Effector memory CD8-positive, alpha-beta T cell (primary cell): Measurements from ENCODE around the gene MAPT.

ENCODE experiments used
- ATAC-seq: fragments of 150-1000 bp; cut with Tn5 transposase; replicated peaks from 2 replicates; pipeline ENCODE4 v1.10.0; 2021; ENCODE audit warnings: mild to moderate bottlenecking, moderate library complexity
- DNase-seq, 3 experiments: peaks; one replicate each; pipeline ENCODE4 v3.0.0; 2021
- H3K27ac Mint-ChIP-seq, 2 donors: one replicate each; pipeline ENCODE4 v1.8.0; 2022; ENCODE audit warnings: mild to moderate bottlenecking in 2 of 2, mixed read lengths in 2 of 2, moderate library complexity in 2 of 2
- H3K27me3 Mint-ChIP-seq, 2 donors: one replicate each; pipeline ENCODE4 v1.8.0; 2022; ENCODE audit warnings: mixed read lengths in 2 of 2
- H3K36me3 Mint-ChIP-seq: one replicate; pipeline ENCODE4 v1.8.0; 2022; ENCODE audit warnings: mild to moderate bottlenecking, moderate library complexity, mixed read lengths; ENCODE audit not compliant: insufficient read depth
- H3K4me1 Mint-ChIP-seq, 2 donors: one replicate each; pipeline ENCODE4 v1.8.0; 2022; ENCODE audit warnings: low read depth in 2 of 2, mixed read lengths in 2 of 2
- H3K4me3 Mint-ChIP-seq, 2 donors: one replicate each; pipeline ENCODE4 v1.8.0; 2022; ENCODE audit warnings: mild to moderate bottlenecking in 2 of 2, mixed read lengths in 2 of 2, moderate library complexity in 2 of 2
- H3K9me3 Mint-ChIP-seq, 2 donors: one replicate each; pipeline ENCODE4 v1.8.0; 2022; ENCODE audit warnings: mixed read lengths in 2 of 2
- total RNA-seq, 9 experiments: gene quantifications; one replicate each; lab custom pipeline; 2026; lab: John Stamatoyannopoulos, UW

The MAPT gene
- 0 to 2.6 (median 1.4) reads per million in 9 experiments for total RNA-seq

DNA sequence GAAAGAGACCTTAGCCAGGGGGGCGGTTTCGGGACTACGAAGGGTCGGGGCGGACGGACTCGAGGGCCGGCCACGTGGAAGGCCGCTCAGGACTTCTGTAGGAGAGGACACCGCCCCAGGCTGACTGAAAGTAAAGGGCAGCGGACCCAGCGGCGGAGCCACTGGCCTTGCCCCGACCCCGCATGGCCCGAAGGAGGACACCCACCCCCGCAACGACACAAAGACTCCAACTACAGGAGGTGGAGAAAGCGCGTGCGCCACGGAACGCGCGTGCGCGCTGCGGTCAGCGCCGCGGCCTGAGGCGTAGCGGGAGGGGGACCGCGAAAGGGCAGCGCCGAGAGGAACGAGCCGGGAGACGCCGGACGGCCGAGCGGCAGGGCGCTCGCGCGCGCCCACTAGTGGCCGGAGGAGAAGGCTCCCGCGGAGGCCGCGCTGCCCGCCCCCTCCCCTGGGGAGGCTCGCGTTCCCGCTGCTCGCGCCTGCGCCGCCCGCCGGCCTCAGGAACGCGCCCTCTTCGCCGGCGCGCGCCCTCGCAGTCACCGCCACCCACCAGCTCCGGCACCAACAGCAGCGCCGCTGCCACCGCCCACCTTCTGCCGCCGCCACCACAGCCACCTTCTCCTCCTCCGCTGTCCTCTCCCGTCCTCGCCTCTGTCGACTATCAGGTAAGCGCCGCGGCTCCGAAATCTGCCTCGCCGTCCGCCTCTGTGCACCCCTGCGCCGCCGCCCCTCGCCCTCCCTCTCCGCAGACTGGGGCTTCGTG, at the start of gene MAPT:
MAPT (plus strand) TSS at position 533 of the 763 bp plus-strand sequence. CDS start 67,784 bp downstream, outside the sequence.
- H3K27ac Mint-ChIP-seq: peak within 1 kb of the TSS; percentile 35 to 71
- peaks cover 19 to 26% of the 10 kb centered on the region in 2 donors for H3K27me3 Mint-ChIP-seq
- peaks cover 12% of the 10 kb centered on the region for H3K36me3 Mint-ChIP-seq
- peak within 1 kb of the TSS; percentile 82 to 88 for H3K4me3 Mint-ChIP-seq
- H3K9me3 Mint-ChIP-seq: no peaks in the 10 kb centered on the region
- ATAC-seq: peak; percentile 87
- DNase-seq: peak; percentile 70 to 82 (median 74)
- H3K4me1 Mint-ChIP-seq: peaks cover 4 to 15% of the 10 kb centered on the region in 2 donors

DNA sequence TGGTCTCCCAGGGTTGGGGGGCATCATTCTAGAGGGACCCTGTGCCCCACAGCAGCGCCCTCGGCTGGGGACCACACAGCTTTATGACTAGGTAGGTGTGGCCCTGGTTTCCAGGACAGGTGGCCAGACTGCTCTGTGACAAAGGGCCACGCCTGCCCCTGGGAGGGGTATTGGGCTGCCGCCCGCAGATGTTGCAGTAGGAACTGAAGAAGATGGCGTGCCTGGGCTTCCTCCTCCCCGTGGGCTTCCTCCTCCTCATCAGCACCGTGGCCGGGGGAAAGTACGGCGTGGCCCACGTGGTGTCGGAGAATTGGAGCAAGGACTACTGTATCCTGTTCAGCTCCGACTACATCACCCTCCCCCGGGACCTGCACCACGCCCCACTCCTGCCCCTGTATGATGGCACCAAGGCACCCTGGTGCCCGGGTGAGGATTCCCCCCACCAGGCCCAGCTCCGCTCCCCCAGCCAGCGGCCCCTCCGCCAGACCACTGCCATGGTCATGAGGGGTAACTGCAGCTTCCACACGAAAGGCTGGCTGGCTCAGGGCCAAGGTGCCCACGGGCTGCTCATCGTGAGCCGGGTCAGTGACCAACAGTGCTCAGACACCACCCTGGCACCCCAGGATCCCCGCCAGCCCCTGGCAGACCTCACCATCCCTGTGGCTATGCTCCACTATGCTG, 49.5 kb upstream of the MAPT start, which contains the start of gene SPPL2C:
SPPL2C (plus strand) TSS at position 187 of the 681 bp plus-strand sequence; CDS start at position 213, 26 bp downstream.
- Mint-ChIP-seq H3K4me1 (no peaks in the 10 kb centered on the region), H3K27ac (no peak within 1 kb of the TSS), H3K36me3 (peaks cover 3% of the 10 kb centered on the region), H3K9me3 (no peaks in the 10 kb centered on the region), H3K4me3 (no peak within 1 kb of the TSS), H3K27me3 (peaks cover 0 to 38% of the 10 kb centered on the region in 2 donors)
- no peak for ATAC-seq
- no peak for DNase-seq

DNA sequence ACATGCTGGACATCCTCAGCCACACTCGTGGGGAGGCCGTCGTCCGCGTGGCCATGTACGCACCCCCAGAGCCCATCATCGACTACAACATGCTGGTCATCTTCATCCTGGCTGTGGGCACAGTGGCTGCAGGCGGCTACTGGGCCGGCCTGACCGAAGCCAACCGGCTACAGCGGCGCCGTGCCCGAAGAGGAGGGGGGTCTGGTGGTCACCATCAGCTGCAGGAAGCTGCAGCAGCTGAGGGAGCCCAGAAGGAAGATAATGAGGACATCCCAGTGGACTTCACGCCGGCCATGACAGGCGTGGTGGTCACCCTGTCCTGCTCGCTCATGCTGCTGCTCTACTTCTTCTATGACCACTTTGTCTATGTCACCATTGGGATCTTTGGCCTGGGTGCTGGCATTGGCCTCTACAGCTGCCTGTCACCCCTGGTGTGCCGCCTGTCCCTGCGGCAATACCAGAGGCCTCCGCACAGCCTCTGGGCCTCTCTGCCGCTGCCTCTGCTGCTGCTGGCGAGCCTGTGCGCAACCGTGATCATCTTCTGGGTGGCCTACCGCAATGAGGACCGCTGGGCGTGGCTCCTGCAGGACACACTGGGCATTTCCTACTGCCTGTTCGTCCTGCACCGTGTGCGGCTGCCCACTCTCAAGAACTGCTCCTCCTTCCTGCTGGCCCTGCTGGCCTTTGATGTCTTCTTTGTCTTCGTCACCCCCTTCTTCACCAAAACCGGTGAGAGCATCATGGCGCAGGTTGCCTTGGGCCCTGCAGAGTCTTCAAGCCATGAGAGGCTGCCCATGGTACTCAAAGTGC, 48.8 kb upstream of the MAPT start:
- no peak overlapping the region for H3K27ac Mint-ChIP-seq
- DNase-seq (no peak), ATAC-seq (no peak)
- no peaks in the 10 kb centered on the region for H3K4me1 Mint-ChIP-seq
- H3K9me3 Mint-ChIP-seq: no peaks in the 10 kb centered on the region
- peaks cover 3% of the 10 kb centered on the region for H3K36me3 Mint-ChIP-seq
- H3K27me3 Mint-ChIP-seq: peaks cover 0 to 42% of the 10 kb centered on the region in 2 donors
- no peak overlapping the region for H3K4me3 Mint-ChIP-seq

DNA sequence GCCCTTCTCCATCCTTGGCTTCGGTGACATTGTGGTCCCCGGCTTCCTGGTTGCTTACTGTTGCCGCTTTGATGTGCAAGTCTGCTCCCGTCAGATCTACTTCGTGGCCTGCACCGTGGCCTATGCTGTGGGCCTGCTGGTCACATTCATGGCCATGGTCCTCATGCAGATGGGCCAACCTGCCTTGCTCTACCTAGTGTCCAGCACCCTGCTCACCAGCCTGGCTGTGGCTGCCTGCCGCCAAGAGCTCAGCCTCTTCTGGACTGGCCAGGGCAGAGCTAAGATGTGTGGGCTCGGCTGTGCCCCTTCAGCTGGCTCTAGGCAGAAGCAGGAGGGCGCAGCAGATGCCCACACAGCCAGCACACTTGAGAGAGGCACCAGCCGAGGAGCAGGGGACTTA, 48.1 kb upstream of the MAPT start:
- no peak overlapping the region for H3K4me3 Mint-ChIP-seq

DNA sequence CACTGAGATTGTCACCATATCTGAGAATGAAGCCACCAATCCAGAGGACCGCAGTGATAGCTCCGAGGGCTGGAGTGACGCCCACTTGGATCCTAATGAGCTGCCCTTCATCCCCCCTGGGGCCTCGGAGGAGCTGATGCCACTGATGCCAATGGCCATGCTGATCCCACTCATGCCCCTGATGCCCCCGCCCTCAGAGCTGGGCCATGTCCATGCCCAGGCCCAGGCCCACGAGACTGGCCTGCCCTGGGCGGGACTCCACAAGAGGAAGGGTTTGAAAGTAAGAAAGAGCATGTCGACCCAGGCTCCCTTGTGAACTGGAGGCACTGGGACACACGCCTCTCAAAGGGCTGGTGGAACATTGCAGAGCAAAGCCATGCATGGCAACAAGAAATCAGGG, 47.7 kb upstream of the MAPT start:
- Mint-ChIP-seq H3K27ac (no peak overlapping the region), H3K9me3 (no peaks in the 10 kb centered on the region), H3K27me3 (peaks cover 0 to 52% of the 10 kb centered on the region in 2 donors), H3K4me3 (no peak overlapping the region), H3K4me1 (no peaks in the 10 kb centered on the region), H3K36me3 (peaks cover 3% of the 10 kb centered on the region)
- ATAC-seq (no peak), DNase-seq (no peak)

More for the DNA sequence above, 48.1 kb upstream of the MAPT start:
- no peak for DNase-seq
- no peaks in the 10 kb centered on the region for H3K4me1 Mint-ChIP-seq
- peaks cover 3% of the 10 kb centered on the region for H3K36me3 Mint-ChIP-seq
- peaks cover 0 to 48% of the 10 kb centered on the region in 2 donors for H3K27me3 Mint-ChIP-seq
- no peak for ATAC-seq
- no peaks in the 10 kb centered on the region for H3K9me3 Mint-ChIP-seq
- H3K27ac Mint-ChIP-seq: no peak overlapping the region

DNA sequence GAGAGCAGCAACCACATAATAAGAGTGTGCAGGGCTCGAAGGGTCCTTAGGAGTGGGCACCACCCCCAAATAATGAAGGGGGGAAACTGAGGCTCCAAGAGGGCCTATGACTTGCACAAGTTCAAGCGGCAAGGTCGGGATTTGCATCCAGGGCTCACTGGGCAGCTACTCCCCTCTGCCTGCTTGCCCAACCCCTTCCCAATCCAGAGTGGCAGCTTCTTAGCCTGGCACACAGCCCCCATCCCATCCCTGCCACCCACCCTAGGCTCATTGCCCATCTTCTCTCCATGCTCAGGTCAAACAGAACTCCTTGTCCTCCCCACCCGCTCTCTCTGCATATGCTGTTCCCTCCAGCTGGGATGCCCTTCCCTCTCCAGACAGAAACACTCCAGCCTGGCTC, 47.3 kb upstream of the MAPT start:
- H3K36me3 Mint-ChIP-seq: peaks cover 3% of the 10 kb centered on the region
- ATAC-seq (no peak), DNase-seq (no peak)
- H3K27me3 Mint-ChIP-seq: peaks cover 0 to 55% of the 10 kb centered on the region in 2 donors
- H3K4me3 Mint-ChIP-seq: no peak overlapping the region
- H3K4me1 Mint-ChIP-seq: no peaks in the 10 kb centered on the region
- H3K27ac Mint-ChIP-seq: no peak overlapping the region
- H3K9me3 Mint-ChIP-seq: no peaks in the 10 kb centered on the region

DNA sequence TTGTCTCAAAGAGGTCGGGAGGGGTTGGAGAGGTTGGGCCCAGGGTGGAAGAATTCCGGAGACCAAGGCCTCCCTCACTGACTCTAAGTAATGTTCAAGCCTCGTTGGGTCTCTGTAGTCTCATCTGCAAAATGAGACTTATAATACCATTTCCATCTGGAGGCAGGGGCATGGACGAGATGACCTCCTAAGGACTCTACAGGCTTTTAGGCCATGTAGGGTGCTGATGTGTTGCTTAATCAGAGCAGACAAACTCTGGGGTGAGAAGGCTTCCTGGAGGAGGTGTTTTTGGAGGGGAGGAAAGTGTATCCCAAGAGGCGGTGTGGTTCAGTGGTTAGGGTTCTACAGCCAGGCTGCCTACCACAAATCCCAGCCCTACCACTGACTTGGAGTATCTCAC, 46.6 kb upstream of the MAPT start:
- Mint-ChIP-seq H3K4me3 (no peak overlapping the region), H3K36me3 (peaks cover 3% of the 10 kb centered on the region), H3K9me3 (no peaks in the 10 kb centered on the region), H3K27me3 (peaks cover 0 to 61% of the 10 kb centered on the region in 2 donors), H3K4me1 (no peaks in the 10 kb centered on the region), H3K27ac (no peak overlapping the region)
- DNase-seq: no peak
- ATAC-seq: no peak

DNA sequence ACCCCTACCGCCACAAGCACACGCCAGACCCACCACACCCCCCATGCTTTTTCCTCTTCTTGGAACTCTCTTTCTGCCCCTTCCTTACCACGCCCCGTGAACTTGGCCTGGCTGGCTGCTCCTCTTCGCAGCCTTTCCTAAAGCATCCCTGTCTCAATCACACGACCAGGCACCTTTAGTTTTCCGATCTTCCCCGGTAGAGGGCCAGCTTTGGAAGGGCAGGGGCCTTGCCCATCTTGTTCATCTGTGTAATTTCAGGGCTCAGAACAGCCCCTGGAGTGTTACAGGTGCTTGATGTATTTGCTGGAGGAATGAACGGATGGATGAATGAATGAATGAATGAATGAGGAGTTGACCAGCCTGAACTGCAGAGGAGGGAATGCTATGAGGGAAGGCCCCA, 45.9 kb upstream of the MAPT start:
- no peak for ATAC-seq
- Mint-ChIP-seq H3K36me3 (peaks cover 3% of the 10 kb centered on the region), H3K27me3 (peaks cover 0 to 67% of the 10 kb centered on the region in 2 donors), H3K9me3 (no peaks in the 10 kb centered on the region), H3K4me3 (no peak overlapping the region), H3K27ac (no peak overlapping the region), H3K4me1 (no peaks in the 10 kb centered on the region)
- no peak for DNase-seq

DNA sequence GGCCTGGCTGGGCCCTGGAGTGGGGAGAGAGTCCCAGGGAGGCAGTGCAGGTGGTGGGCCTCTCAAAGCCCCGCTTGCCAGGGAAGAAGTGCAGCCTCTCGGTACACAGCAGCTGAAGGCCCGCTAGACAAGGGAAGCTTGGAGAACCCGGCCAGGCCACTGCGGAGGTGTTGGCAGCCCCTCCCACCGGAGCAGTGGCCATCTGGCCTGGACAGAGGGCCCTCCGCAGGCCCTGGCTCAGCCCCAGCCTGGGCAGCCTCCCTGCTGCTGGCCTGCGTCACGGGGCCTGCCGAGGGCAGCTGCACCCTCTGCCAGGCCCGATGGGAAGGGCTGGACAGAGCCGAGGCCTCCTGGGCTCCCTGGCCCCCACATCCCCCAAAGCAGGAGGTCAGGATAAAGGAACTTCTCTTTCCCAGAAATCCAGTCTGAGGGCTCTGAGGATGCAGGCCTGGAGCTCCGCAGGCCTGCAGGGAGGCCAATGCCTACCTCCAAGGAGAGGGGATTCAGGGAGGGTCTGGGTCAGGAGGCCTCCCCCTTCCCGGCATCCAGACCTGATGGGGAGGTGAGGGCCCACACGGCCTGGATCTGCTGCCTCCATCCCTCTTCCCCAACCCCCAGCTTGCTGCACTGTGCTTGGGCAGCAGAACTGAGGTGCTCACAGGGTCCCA, 45.4 kb upstream of the MAPT start:
- DNase-seq: no peak
- no peaks in the 10 kb centered on the region for H3K9me3 Mint-ChIP-seq
- H3K27me3 Mint-ChIP-seq: peaks cover under 1 to 73% of the 10 kb centered on the region in 2 donors
- H3K27ac Mint-ChIP-seq: no peak overlapping the region
- H3K36me3 Mint-ChIP-seq: peaks cover 3% of the 10 kb centered on the region
- no peak for ATAC-seq
- H3K4me3 Mint-ChIP-seq: no peak overlapping the region
- no peaks in the 10 kb centered on the region for H3K4me1 Mint-ChIP-seq

DNA sequence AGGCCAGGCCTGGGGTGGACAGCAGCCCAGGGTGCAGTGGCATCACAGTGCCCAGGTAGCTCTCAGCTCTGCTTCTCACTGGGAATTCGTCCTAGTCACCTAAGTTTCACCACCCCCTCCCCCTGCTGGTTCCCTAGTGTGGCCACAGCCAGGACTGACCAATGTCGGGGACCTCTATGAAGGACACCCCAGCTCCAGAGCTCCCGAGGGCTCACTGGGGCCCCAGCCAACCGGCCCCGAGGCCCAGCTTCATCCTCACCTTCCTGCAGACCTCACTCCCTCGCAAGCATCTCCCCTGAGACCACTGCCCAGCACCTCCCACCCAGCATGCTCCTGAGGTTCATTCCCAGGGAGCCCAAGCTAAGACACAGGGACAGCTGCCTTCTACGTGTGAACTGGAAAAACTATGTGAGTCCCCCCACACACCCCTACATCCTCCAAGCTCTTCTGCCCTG, 44.8 kb upstream of the MAPT start:
- H3K27ac Mint-ChIP-seq: no peak overlapping the region
- no peaks in the 10 kb centered on the region for H3K4me1 Mint-ChIP-seq
- no peak for DNase-seq
- peaks cover 6 to 79% of the 10 kb centered on the region in 2 donors for H3K27me3 Mint-ChIP-seq
- H3K9me3 Mint-ChIP-seq: no peaks in the 10 kb centered on the region
- H3K4me3 Mint-ChIP-seq: no peak overlapping the region
- H3K36me3 Mint-ChIP-seq: peaks cover 3% of the 10 kb centered on the region
- ATAC-seq: no peak

DNA sequence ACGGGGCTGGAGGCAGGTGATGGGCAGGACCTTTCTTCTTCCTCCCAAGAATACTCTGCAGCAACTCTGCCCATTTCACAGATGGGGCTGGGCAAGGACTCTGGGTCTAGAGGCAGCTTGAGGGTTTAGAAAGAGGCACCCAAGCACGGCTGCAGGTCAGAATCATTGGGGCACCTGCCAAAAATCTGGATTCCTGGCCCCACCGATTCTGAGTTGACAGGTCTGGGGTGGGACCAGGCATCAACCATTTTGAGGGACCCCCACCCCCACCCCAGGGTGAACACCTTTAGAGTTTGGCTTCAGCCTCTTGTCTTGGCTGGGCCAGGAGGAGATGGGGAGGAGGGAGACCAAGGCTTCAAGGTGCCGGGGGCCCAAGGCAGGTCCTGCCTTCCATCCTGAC, 44.3 kb upstream of the MAPT start:
- ATAC-seq (no peak), DNase-seq (no peak)
- no peaks in the 10 kb centered on the region for H3K4me1 Mint-ChIP-seq
- peaks cover 11 to 83% of the 10 kb centered on the region in 2 donors for H3K27me3 Mint-ChIP-seq
- no peak overlapping the region for H3K27ac Mint-ChIP-seq
- H3K4me3 Mint-ChIP-seq: no peak overlapping the region
- peaks cover 3% of the 10 kb centered on the region for H3K36me3 Mint-ChIP-seq
- no peaks in the 10 kb centered on the region for H3K9me3 Mint-ChIP-seq

DNA sequence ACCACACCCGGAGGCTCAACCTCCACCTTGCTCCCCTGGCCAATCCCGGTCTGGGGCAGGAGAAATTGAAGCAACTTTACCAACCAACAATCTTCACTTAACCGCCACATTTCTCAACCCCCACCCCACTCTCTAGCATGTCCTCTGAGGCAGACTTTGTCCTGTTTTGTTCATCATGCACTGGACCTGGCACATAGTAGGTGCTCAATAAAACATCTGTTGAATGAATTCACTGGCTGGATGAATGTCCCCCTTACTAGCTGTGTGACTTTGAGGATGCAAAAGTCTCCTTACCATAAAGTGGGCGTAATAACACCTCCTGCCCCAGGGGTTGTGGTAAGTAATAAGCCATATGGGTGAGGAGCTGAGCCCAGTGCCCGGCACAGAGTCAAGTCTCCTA, 43.9 kb upstream of the MAPT start:
- H3K4me3 Mint-ChIP-seq: no peak overlapping the region
- peaks cover 3% of the 10 kb centered on the region for H3K36me3 Mint-ChIP-seq
- H3K9me3 Mint-ChIP-seq: no peaks in the 10 kb centered on the region
- DNase-seq: no peak
- no peaks in the 10 kb centered on the region for H3K4me1 Mint-ChIP-seq
- ATAC-seq: no peak
- peaks cover 11 to 88% of the 10 kb centered on the region in 2 donors for H3K27me3 Mint-ChIP-seq
- no peak overlapping the region for H3K27ac Mint-ChIP-seq

DNA sequence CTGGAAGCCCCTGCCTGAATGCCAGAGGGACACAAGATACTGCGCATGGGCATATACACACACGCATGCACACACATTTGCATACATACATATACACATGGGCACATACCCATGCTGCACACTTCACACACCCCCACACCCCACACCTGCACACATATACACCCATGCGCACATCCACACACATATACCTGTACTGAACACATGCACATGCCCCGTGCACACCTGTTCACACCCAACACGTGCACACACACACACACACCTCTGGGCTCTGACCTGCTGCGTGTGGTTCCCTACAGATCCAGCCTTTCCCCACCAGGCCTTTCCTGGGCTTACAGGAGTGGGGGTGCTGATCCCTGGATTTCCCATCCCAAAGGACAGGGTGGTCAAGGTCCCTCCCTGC, 43.3 kb upstream of the MAPT start:
- ATAC-seq (no peak), DNase-seq (no peak)
- Mint-ChIP-seq H3K27me3 (peaks cover 17 to 92% of the 10 kb centered on the region in 2 donors), H3K4me1 (no peaks in the 10 kb centered on the region), H3K4me3 (no peak overlapping the region), H3K36me3 (peaks cover 3% of the 10 kb centered on the region), H3K9me3 (no peaks in the 10 kb centered on the region), H3K27ac (no peak overlapping the region)
